Stromal cell of bone marrow (primary cell): Measurements from ENCODE around the gene GDPD1.
A peak's percentile ranks its signal among the peaks of the same experiment; 100 is the strongest.
"Not testable (repeated sequence)": the region's sequence is repeated elsewhere in the genome, so short reads cannot be mapped to it uniquely, and the experiment has no call there.

ENCODE experiments used
- DNase-seq: peaks from one replicate; pipeline ENCODE4 v3.0.0-alpha.2; 2012; ENCODE audit warnings: low read depth

Gene GDPD1

GRCh38 chr17:59254742-59255141 lies 34.4 kb downstream of the GDPD1 start:
- DNase-seq = no peak

- no peak for DNase-seq
These were observed 36.8 kb downstream of the GDPD1 start for GRCh38 chr17:59257101-59257500.

GRCh38 chr17:59260722-59261121 lies 40.4 kb downstream of the GDPD1 start:
- DNase-seq = no peak

GRCh38 chr17:59266745-59267144 lies 46.4 kb downstream of the GDPD1 start:
- no peak for DNase-seq

- DNase-seq = no peak
These were observed 47.5 kb downstream of the GDPD1 start for GRCh38 chr17:59267776-59268175.

- DNase-seq = no peak
These were observed 55.3 kb downstream of the GDPD1 start for GRCh38 chr17:59275618-59276017.

- no peak for DNase-seq
These were observed 56.7 kb downstream of the GDPD1 start for GRCh38 chr17:59277031-59277430.

- DNase-seq = no peak
These were observed 58.1 kb downstream of the GDPD1 start for GRCh38 chr17:59278406-59278805.

GRCh38 chr17:59284317-59284716 lies 64.0 kb downstream of the GDPD1 start:
- no peak for DNase-seq

GRCh38 chr17:59287452-59287851 lies 67.1 kb downstream of the GDPD1 start:
- DNase-seq = peak; percentile 34

- no peak for DNase-seq
These were observed 67.6 kb downstream of the GDPD1 start for GRCh38 chr17:59287891-59288290.

GRCh38 chr17:59289981-59290301 lies 69.6 kb downstream of the GDPD1 start:
- DNase-seq = no peak

GRCh38 chr17:59290302-59290998 lies 70.1 kb downstream of the GDPD1 start:
- not testable (repeated sequence) for DNase-seq

GRCh38 chr17:59292174-59292523 lies 71.8 kb downstream of the GDPD1 start:
- no peak for DNase-seq

GRCh38 chr17:59296190-59296589 lies 75.9 kb downstream of the GDPD1 start:
- no peak for DNase-seq

- DNase-seq = no peak
These were observed 78.2 kb downstream of the GDPD1 start for GRCh38 chr17:59298521-59298920.

GRCh38 chr17:59299400-59300092 lies 79.2 kb downstream of the GDPD1 start:
- no peak for DNase-seq

- no peak for DNase-seq
These were observed 80.6 kb downstream of the GDPD1 start for GRCh38 chr17:59300941-59301340.

GRCh38 chr17:59304811-59305210 lies 84.5 kb downstream of the GDPD1 start:
- DNase-seq = no peak

GRCh38 chr17:59310263-59310920 lies 90.1 kb downstream of the GDPD1 start:
- no peak for DNase-seq

GRCh38 chr17:59311051-59311468 lies 90.7 kb downstream of the GDPD1 start:
- DNase-seq = peak; percentile 39

- not testable (repeated sequence) for DNase-seq
These were observed 91.2 kb downstream of the GDPD1 start for GRCh38 chr17:59311521-59311920.

- DNase-seq = no peak
These were observed 95.6 kb downstream of the GDPD1 start for GRCh38 chr17:59315866-59316265.
